Measurements from ENCODE around the gene LTC4S.

Gene LTC4S

GRCh38 chr5:179777456-179777855 lies 16.3 kb upstream of the LTC4S start:
- TF ChIP-seq CTCF (IDR thresholded peaks at IDR 0.05; ENCODE audit: low read length): no peak
- no peak for TF ChIP-seq EZH2 (IDR thresholded peaks at IDR 0.05; ENCODE audit: borderline replicate concordance, low read length)
- Histone ChIP-seq H3K4me2 (ENCODE audit: low read length) (no peak overlapping the region), H3K36me3 (ENCODE audit: insufficient read depth, low read length) (peaks cover 51% of the 10 kb centered on the region), H3K4me3 (ENCODE audit: low read depth, low read length, poor library complexity, severe bottlenecking) (no peak overlapping the region), H3K4me1 (ENCODE audit: insufficient read depth, low read length, severe bottlenecking) (no peaks in the 10 kb centered on the region), H3K9me2 (ENCODE audit: low read depth, low read length) (no peaks in the 10 kb centered on the region), H3K9me3 (ENCODE audit: low read length) (no peaks in the 10 kb centered on the region), H3K27ac (ENCODE audit: low read depth, low read length, poor library complexity, severe bottlenecking) (no peak overlapping the region), H3F3A (ENCODE audit: insufficient read depth, low read length) (no peaks in the 10 kb centered on the region), H3K9ac (ENCODE audit: low read length) (no peak overlapping the region), H2AFZ (ENCODE audit: low read length) (no peak overlapping the region), H3K27me3 (ENCODE audit: insufficient read depth, low read length) (no peaks in the 10 kb centered on the region), H3K79me2 (ENCODE audit: insufficient read depth, low read length) (no peaks in the 10 kb centered on the region), H4K20me1 (ENCODE audit: insufficient read depth, low read length) (no peaks in the 10 kb centered on the region)

- Histone ChIP-seq H3F3A (ENCODE audit: insufficient read depth, low read length) (no peaks in the 10 kb centered on the region), H4K20me1 (ENCODE audit: insufficient read depth, low read length) (no peaks in the 10 kb centered on the region), H3K9me2 (ENCODE audit: low read depth, low read length) (no peaks in the 10 kb centered on the region), H3K27ac (ENCODE audit: low read depth, low read length, poor library complexity, severe bottlenecking) (no peak overlapping the region), H3K4me2 (ENCODE audit: low read length) (no peak overlapping the region), H3K9me3 (ENCODE audit: low read length) (no peaks in the 10 kb centered on the region), H3K27me3 (ENCODE audit: insufficient read depth, low read length) (no peaks in the 10 kb centered on the region), H2AFZ (ENCODE audit: low read length) (no peak overlapping the region), H3K4me1 (ENCODE audit: insufficient read depth, low read length, severe bottlenecking) (no peaks in the 10 kb centered on the region), H3K36me3 (ENCODE audit: insufficient read depth, low read length) (peaks cover 48% of the 10 kb centered on the region), H3K4me3 (ENCODE audit: low read depth, low read length, poor library complexity, severe bottlenecking) (no peak overlapping the region), H3K9ac (ENCODE audit: low read length) (no peak overlapping the region), H3K79me2 (ENCODE audit: insufficient read depth, low read length) (no peaks in the 10 kb centered on the region)
- TF ChIP-seq EZH2 (IDR thresholded peaks at IDR 0.05; ENCODE audit: borderline replicate concordance, low read length) (no peak), CTCF (IDR thresholded peaks at IDR 0.05; ENCODE audit: low read length) (no peak)
Measured at GRCh38 chr5:179777909-179778308, 15.9 kb upstream of the LTC4S start.

GRCh38 chr5:179778591-179778990 lies 15.2 kb upstream of the LTC4S start:
- no peak overlapping the region for H2AFZ ChIP-seq (ENCODE audit: low read length)

More at GRCh38 chr5:179778591-179778990, 15.2 kb upstream of the LTC4S start:
- no peak for TF ChIP-seq CTCF (IDR thresholded peaks at IDR 0.05; ENCODE audit: low read length)
- TF ChIP-seq EZH2 (IDR thresholded peaks at IDR 0.05; ENCODE audit: borderline replicate concordance, low read length): no peak
- no peak overlapping the region for H3K9ac ChIP-seq (ENCODE audit: low read length)
- no peaks in the 10 kb centered on the region for H3K9me3 ChIP-seq (ENCODE audit: low read length)
- no peak overlapping the region for H3K4me3 ChIP-seq (ENCODE audit: low read depth, low read length, poor library complexity, severe bottlenecking)
- no peak overlapping the region for H3K4me2 ChIP-seq (ENCODE audit: low read length)
- no peaks in the 10 kb centered on the region for H3K27me3 ChIP-seq (ENCODE audit: insufficient read depth, low read length)
- H3K79me2 ChIP-seq (ENCODE audit: insufficient read depth, low read length): no peaks in the 10 kb centered on the region
- H4K20me1 ChIP-seq (ENCODE audit: insufficient read depth, low read length): no peaks in the 10 kb centered on the region
- no peaks in the 10 kb centered on the region for H3K4me1 ChIP-seq (ENCODE audit: insufficient read depth, low read length, severe bottlenecking)
- H3F3A ChIP-seq (ENCODE audit: insufficient read depth, low read length): no peaks in the 10 kb centered on the region
- peaks cover 42% of the 10 kb centered on the region for H3K36me3 ChIP-seq (ENCODE audit: insufficient read depth, low read length)
- H3K27ac ChIP-seq (ENCODE audit: low read depth, low read length, poor library complexity, severe bottlenecking): no peak overlapping the region
- H3K9me2 ChIP-seq (ENCODE audit: low read depth, low read length): no peaks in the 10 kb centered on the region

All from OCI-LY1 (cell line).